HCT116 (cell line): ENCODE measurements around the gene CDH23. TPM values are rescaled to one million over a fixed set of nuclear protein-coding genes. Genes with fewer than 3 reads are reported as not detected.

ENCODE experiments used
- ATAC-seq: fragments of 200-7000 bp; cut with Tn5 transposase; 2 replicates; pipeline ENCODE4 v1.9.1; 2020; ENCODE audit warnings: mild to moderate bottlenecking, moderate library complexity
- BruUV-seq: library from RNA; stranded (reverse); fragments of 400-500 nt; replicated peaks from 2 replicates; lab custom pipeline; 2021; lab: Mats Ljungman, UMichigan
- CTCF ChIA-PET: fragments of 300-600 bp; sonication (Branson Sonifier 250); formaldehyde crosslinking; loops from one replicate; lab custom pipeline; 2021; ENCODE audit warnings: antibody characterized with exemption; lab: Charles Lee
- POLR2A ChIA-PET: fragments of 300-600, 350-600 bp; sonication (Branson Sonifier 250); formaldehyde crosslinking; loops from one replicate; lab custom pipeline; 2021; ENCODE audit warnings: antibody characterized with exemption; lab: Charles Lee
- RAD21 ChIA-PET, 2 experiments: fragments of 300-600 bp; sonication (Branson Sonifier 250); formaldehyde crosslinking; loops; one replicate each; lab custom pipeline; 2023; ENCODE audit warnings: low total read pairs in 2 of 2; ENCODE audit not compliant: uncharacterized antibody in 2 of 2, unreplicated experiment in 2 of 2, low non-redundant PET in 1 of 2; lab: Charles Lee
- DNase-seq: peaks from one replicate; pipeline ENCODE4 v3.0.0-alpha.2; 2010; ENCODE audit warnings: low read depth, low spot score
- H2AFZ ChIP-seq: fragments of 200-600 bp; shearing (Covaris generic), sonication (generic); 2 replicates; pipeline ENCODE4 v1.6.1; 2017; ENCODE audit warnings: low read depth, mixed run types, mixed read lengths, antibody characterized with exemption, low read length; ENCODE audit not compliant: poor library complexity, severe bottlenecking
- H3K27ac ChIP-seq: 2 replicates; pipeline ENCODE4 v1.5.1; 2012; ENCODE audit warnings: low read depth, low read length
- H3K27me3 ChIP-seq: fragments of 200-600 bp; sonication (generic); 2 replicates; pipeline ENCODE4 v1.6.1; 2016; ENCODE audit warnings: mixed run types, low read length, mixed read lengths; ENCODE audit not compliant: insufficient read depth
- H3K36me3 ChIP-seq, 2 experiments: fragments of 200-500 bp in 1 of 2; fragments of 200-600 bp in 1 of 2; sonication (Bioruptor generic) in 1 of 2; sonication (generic) in 1 of 2; 2 replicates each; pipeline versions ENCODE4 v1.5.1 to v1.6.1; 2014 to 2016; ENCODE audit warnings: low read length in 2 of 2, inconsistent platforms in 1 of 2, mixed read lengths in 1 of 2, mixed run types in 1 of 2; ENCODE audit not compliant: insufficient read depth in 2 of 2, control insufficient read depth in 1 of 2
- H3K4me1 ChIP-seq, 2 experiments: fragments of 200-600 bp in 1 of 2; sonication (generic) in 1 of 2; 2 replicates each; pipeline versions ENCODE4 v1.5.1 to v1.6.1; 2012 to 2017; ENCODE audit warnings: low read length in 2 of 2, inconsistent platforms in 1 of 2, mild to moderate bottlenecking in 1 of 2, mixed read lengths in 1 of 2, mixed run types in 1 of 2, moderate library complexity in 1 of 2; ENCODE audit not compliant: insufficient read depth in 2 of 2, control insufficient read depth in 1 of 2
- H3K4me2 ChIP-seq: fragments of 200-600 bp; sonication (generic); 2 replicates; pipeline ENCODE4 v1.6.1; 2017; ENCODE audit warnings: mixed run types, low read length, mixed read lengths
- H3K4me3 ChIP-seq, 2 experiments: fragments of 200-600 bp in 1 of 2; sonication (generic) in 1 of 2; replicated peaks in 1 of 2; 2 replicates each; pipeline ENCODE4 v1.5.1; 2011 to 2016; ENCODE audit warnings: low read length in 2 of 2, control low read depth in 1 of 2, low read depth in 1 of 2, mild to moderate bottlenecking in 1 of 2, mixed read lengths in 1 of 2, mixed run types in 1 of 2
- H3K79me2 ChIP-seq: fragments of 200-600 bp; sonication (generic); 2 replicates; pipeline ENCODE4 v1.6.1; 2017; ENCODE audit warnings: mild to moderate bottlenecking, mixed run types, low read length, moderate library complexity, mixed read lengths; ENCODE audit not compliant: insufficient read depth
- H3K9ac ChIP-seq: fragments of 200-600 bp; sonication (generic); 2 replicates; pipeline ENCODE4 v1.6.1; 2016; ENCODE audit warnings: low read length, mixed read lengths
- H3K9me2 ChIP-seq: fragments of 200-600 bp; sonication (generic), shearing (Covaris generic); 2 replicates; pipeline ENCODE4 v1.6.1; 2017; ENCODE audit warnings: mixed run types, mild to moderate bottlenecking, moderate library complexity; ENCODE audit not compliant: insufficient read depth
- H3K9me3 ChIP-seq, 2 experiments: fragments of 200-500 bp in 1 of 2; fragments of 200-600 bp in 1 of 2; sonication (Bioruptor generic) in 1 of 2; sonication (generic) in 1 of 2; 2 replicates each; pipeline ENCODE4 v1.6.1; 2014 to 2017; ENCODE audit warnings: low read length in 2 of 2, mixed read lengths in 2 of 2, inconsistent platforms in 1 of 2, low read depth in 1 of 2, mild to moderate bottlenecking in 1 of 2, mixed run types in 1 of 2, moderate library complexity in 1 of 2; ENCODE audit not compliant: control insufficient read depth in 1 of 2, insufficient read depth in 1 of 2
- H4K20me1 ChIP-seq: fragments of 200-600 bp; sonication (generic), shearing (Covaris generic); 2 replicates; pipeline ENCODE4 v1.6.1; 2017; ENCODE audit warnings: mixed run types, mild to moderate bottlenecking, moderate library complexity; ENCODE audit not compliant: insufficient read depth
- CEBPB ChIP-seq: IDR thresholded peaks from 2 replicates; pipeline ENCODE4 v1.6.1; 2012; ENCODE audit warnings: low read depth
- JUND ChIP-seq: IDR thresholded peaks from 2 replicates; pipeline ENCODE4 v1.6.1; 2012
- POLR2A ChIP-seq: IDR thresholded peaks from 2 replicates; pipeline ENCODE4 v1.7.0; 2011; ENCODE audit warnings: borderline replicate concordance; ENCODE audit not compliant: insufficient read depth, insufficient read length; ENCODE audit errors: extremely low read depth
- RAD21 ChIP-seq: IDR thresholded peaks from 2 replicates; pipeline ENCODE4 v1.6.1; 2012; ENCODE audit warnings: low read depth, mild to moderate bottlenecking
- TCF7L2 ChIP-seq: IDR thresholded peaks from 2 replicates; pipeline ENCODE4 v1.7.0; 2011; ENCODE audit warnings: borderline replicate concordance, inconsistent platforms; ENCODE audit not compliant: insufficient read depth, insufficient read length; ENCODE audit errors: extremely low read depth
- YY1 ChIP-seq: IDR thresholded peaks from 2 replicates; pipeline ENCODE4 v1.6.1; 2011; ENCODE audit warnings: low read length, low read depth, moderate library complexity, mild to moderate bottlenecking; ENCODE audit not compliant: insufficient replicate concordance; ENCODE audit errors: extremely low read depth
- intact Hi-C: fragments of 100-400 bp; cut with micrococcal nuclease; formaldehyde crosslinking; loops from 2 replicates; pipeline ENCODE4 v1.10.0; 2022
- total RNA-seq: library from RNA; stranded (reverse); gene quantifications from one replicate; pipeline ENCODE4 v1.2.1, GENCODE V29; 2021; ENCODE audit not compliant: unreplicated experiment
- TF ChIP-seq, protein P1 (sequence below): IDR thresholded peaks from 2 replicates; pipeline ENCODE4 v1.6.1; 2011; ENCODE audit warnings: mild to moderate bottlenecking, low read length, moderate library complexity; ENCODE audit not compliant: insufficient replicate concordance; ENCODE audit errors: extremely low read depth

Gene CDH23
- total RNA-seq, 1 experiment from 2014 or later = not detected

DNA sequence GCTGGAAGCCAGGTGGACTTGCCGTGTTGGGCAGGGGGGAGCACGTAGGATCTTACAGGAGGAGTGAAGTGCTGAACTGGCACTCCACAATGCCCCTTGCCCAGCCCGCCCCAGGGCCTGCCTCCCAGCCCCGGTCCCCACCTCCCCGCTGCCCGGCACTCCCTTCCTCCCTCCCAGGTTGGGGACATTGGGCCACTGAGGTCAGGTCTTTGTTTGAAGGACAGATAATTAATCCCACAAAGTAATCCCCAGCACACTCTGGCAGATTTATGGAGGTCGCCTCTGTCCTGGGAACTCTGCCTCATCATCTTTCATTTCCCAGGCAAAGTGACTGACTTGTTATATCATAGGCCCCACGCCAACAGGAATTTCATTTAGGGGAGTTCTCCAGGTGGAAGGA is 200.0 kb downstream of the CDH23 start:
- Histone ChIP-seq H3K79me2 (no peaks in the 10 kb centered on the region), H3K4me3 (no peak overlapping the region), H4K20me1 (no peaks in the 10 kb centered on the region), H3K9me3 (no peaks in the 10 kb centered on the region), H3K4me2 (no peak overlapping the region), H2AFZ (no peak overlapping the region), H3K9ac (no peak overlapping the region), H3K27me3 (peaks cover 8% of the 10 kb centered on the region; the same call in 1 of the 2 replicates), H3K36me3 (no peaks in the 10 kb centered on the region), H3K27ac (no peak overlapping the region), H3K9me2 (no peaks in the 10 kb centered on the region), H3K4me1 (peaks cover 0 to 9% of the 10 kb centered on the region in 2 experiments; a peak in 3 of 4 replicates)
- ChIA-PET RAD21 (no interaction called here), CTCF (interaction anchor here (2.1 kb wide), 1 partner anchor 13 kb away, joined by 11 read pairs; no protein-coding TSS in a partner anchor), POLR2A (no interaction called here)
- no TSS peak for BruUV-seq
- intact Hi-C loops = no loop called here
- no peak for ATAC-seq
- no peak for DNase-seq
- TF ChIP-seq CEBPB = no peak
- no peak for TF ChIP-seq POLR2A
- no peak for TF ChIP-seq JUND
- TF ChIP-seq, protein P1, sequence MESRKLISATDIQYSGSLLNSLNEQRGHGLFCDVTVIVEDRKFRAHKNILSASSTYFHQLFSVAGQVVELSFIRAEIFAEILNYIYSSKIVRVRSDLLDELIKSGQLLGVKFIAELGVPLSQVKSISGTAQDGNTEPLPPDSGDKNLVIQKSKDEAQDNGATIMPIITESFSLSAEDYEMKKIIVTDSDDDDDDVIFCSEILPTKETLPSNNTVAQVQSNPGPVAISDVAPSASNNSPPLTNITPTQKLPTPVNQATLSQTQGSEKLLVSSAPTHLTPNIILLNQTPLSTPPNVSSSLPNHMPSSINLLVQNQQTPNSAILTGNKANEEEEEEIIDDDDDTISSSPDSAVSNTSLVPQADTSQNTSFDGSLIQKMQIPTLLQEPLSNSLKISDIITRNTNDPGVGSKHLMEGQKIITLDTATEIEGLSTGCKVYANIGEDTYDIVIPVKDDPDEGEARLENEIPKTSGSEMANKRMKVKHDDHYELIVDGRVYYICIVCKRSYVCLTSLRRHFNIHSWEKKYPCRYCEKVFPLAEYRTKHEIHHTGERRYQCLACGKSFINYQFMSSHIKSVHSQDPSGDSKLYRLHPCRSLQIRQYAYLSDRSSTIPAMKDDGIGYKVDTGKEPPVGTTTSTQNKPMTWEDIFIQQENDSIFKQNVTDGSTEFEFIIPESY = no peak
- no peak for TF ChIP-seq TCF7L2
- no peak for TF ChIP-seq YY1

- H3K9me3 ChIP-seq = no peaks in the 10 kb centered on the region
- TF ChIP-seq RAD21 = no peak
- TF ChIP-seq TCF7L2 = peak; percentile 53
- TF ChIP-seq POLR2A = no peak
- no peak overlapping the region for H3K4me3 ChIP-seq
- no peaks in the 10 kb centered on the region for H3K36me3 ChIP-seq
- ChIA-PET CTCF (interaction anchor here (1.2 to 2.1 kb wide), 2 partner anchors 10 to 12 kb away, joined by 3 to 11 read pairs; no protein-coding TSS in a partner anchor), POLR2A (no interaction called here), RAD21 (no interaction called here)
- no peaks in the 10 kb centered on the region for H3K79me2 ChIP-seq
- H3K27ac ChIP-seq = no peak overlapping the region
- no peak overlapping the region for H2AFZ ChIP-seq
- peaks cover 2 to 9% of the 10 kb centered on the region in 2 experiments; a peak in 3 of 4 replicates for H3K4me1 ChIP-seq
- H3K27me3 ChIP-seq = no peaks in the 10 kb centered on the region
- no peak overlapping the region for H3K4me2 ChIP-seq
- ATAC-seq (no peak), DNase-seq (no peak)
- H4K20me1 ChIP-seq = no peaks in the 10 kb centered on the region
- intact Hi-C loops = no loop called here
- H3K9ac ChIP-seq = no peak overlapping the region
- no peaks in the 10 kb centered on the region for H3K9me2 ChIP-seq
- no TSS peak for BruUV-seq
Measured at GRCh38 chr10:71597821-71598498, 201.2 kb downstream of the CDH23 start.
